ENCODE results near the gene CTU1. TPM values are rescaled to one million over a fixed set of nuclear protein-coding genes. Genes with fewer than 3 reads are reported as not detected.

CTU1 gene
- polyA plus RNA-seq, 1 experiment: 3.3 TPM

DNA sequence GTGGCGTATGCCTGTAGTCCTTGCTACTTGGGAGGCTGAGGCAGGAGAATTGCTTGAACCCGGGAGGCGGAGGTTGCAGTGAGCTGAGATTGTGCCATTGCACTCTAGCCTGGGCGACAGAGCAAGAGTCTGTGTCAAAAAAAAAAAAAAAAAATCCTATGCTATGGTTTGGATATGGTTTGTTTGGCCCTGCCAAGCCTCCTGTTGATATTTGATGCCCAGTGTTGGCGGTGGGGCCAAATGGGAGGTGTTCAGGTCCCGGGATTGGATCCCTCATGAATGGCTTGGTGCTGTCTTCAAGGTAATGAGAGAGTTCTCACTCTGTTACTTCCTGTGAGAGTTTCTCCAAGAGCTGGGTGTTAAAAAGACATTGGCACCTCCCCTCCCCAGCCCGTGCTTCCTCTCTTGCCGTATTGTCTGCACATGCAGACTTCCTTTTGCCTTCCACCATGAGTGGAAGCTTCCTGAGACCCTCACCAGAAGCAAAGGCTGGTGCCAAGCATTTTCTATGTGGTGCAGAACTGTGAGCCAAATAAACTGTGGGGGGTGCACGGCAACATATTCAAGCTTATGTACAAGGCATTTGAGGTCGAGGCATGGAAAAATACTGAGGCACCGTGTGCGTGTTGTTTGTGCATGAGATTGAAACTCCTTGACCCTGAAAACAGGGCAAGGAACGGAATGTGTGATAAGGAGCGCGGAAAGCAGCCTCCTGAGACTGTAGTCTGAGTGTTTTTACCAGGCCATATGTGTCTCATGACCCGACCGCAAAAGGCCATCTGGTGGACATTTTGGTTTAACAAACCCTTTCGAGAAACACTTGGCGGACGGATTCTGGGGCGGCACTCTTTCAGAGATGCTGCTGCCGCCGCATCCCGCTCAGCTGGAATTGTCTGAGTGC is 23.8 kb upstream of the CTU1 start:
- Histone ChIP-seq H3K27me3 (ENCODE audit: control insufficient read depth, insufficient read depth, low read length) (no peaks in the 10 kb centered on the region), H3K36me3 (ENCODE audit: control insufficient read depth, insufficient read depth, low read length) (no peaks in the 10 kb centered on the region), H3K4me3 (ENCODE audit: low read depth, low read length) (no peak overlapping the region)
- ChIA-PET POLR2A (no interaction called here), CTCF (interaction anchor here (0.5 to 1.1 kb wide), 2 partner anchors 37 to 72 kb away, joined by 3 read pairs; no protein-coding TSS in a partner anchor)
- no peak for DNase-seq (ENCODE audit: low read depth)
- TF ChIP-seq, protein P1, sequence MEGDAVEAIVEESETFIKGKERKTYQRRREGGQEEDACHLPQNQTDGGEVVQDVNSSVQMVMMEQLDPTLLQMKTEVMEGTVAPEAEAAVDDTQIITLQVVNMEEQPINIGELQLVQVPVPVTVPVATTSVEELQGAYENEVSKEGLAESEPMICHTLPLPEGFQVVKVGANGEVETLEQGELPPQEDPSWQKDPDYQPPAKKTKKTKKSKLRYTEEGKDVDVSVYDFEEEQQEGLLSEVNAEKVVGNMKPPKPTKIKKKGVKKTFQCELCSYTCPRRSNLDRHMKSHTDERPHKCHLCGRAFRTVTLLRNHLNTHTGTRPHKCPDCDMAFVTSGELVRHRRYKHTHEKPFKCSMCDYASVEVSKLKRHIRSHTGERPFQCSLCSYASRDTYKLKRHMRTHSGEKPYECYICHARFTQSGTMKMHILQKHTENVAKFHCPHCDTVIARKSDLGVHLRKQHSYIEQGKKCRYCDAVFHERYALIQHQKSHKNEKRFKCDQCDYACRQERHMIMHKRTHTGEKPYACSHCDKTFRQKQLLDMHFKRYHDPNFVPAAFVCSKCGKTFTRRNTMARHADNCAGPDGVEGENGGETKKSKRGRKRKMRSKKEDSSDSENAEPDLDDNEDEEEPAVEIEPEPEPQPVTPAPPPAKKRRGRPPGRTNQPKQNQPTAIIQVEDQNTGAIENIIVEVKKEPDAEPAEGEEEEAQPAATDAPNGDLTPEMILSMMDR (IDR thresholded peaks at IDR 0.05; ENCODE audit: insufficient read depth, low read depth, low read length): no peak

DNA sequence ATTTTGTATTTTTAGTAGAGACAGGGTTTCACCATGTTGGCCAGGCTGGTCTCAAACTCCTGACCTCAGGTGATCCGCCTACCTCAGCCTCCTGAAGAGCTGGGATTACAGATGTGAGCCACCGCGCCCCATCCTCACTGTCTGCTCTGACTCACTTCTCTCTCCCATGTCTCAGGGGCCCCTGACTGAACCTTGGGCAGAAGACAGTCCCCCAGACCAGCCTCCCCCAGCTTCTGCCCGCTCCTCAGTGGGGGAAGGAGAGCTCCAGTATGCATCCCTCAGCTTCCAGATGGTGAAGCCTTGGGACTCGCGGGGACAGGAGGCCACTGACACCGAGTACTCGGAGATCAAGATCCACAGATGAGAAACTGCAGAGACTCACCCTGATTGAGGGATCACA is 21.5 kb upstream of the CTU1 start:
- CTCF ChIA-PET: no interaction called here

DNA sequence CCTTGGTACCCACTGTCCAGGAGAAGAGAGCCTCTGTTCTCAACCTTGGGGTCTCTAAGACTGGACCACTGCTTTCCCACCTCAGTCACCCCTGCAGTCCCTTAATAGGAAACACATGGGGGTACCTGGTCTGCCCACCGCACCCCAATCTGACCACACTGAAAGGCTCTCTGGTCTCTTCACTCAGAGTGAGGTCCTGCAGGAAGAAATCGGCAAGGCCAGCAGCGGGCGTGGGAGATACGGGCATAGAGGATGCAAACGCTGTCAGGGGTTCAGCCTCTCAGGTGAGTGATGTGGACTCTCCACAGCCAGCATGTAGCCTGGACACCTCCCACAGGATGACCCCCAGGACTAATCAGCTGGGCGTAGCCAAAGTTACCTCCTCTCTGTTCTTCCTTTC is 20.0 kb upstream of the CTU1 start:
- TF ChIP-seq, protein P1 (IDR thresholded peaks at IDR 0.05; ENCODE audit: insufficient read depth, low read depth, low read length): no peak
- H3K4me3 ChIP-seq (ENCODE audit: low read depth, low read length): no peak overlapping the region
- ChIA-PET POLR2A (no interaction called here), CTCF (no interaction called here)
- H3K36me3 ChIP-seq (ENCODE audit: control insufficient read depth, insufficient read depth, low read length): no peaks in the 10 kb centered on the region
- DNase-seq (ENCODE audit: low read depth): no peak
- no peaks in the 10 kb centered on the region for H3K27me3 ChIP-seq (ENCODE audit: control insufficient read depth, insufficient read depth, low read length)

More for the DNA sequence above, 21.5 kb upstream of the CTU1 start:
- H3K27me3 ChIP-seq (ENCODE audit: control insufficient read depth, insufficient read depth, low read length): no peaks in the 10 kb centered on the region
- POLR2A ChIA-PET: no interaction called here
- TF ChIP-seq, protein P1 (IDR thresholded peaks at IDR 0.05; ENCODE audit: insufficient read depth, low read depth, low read length): no peak
- no peak for DNase-seq (ENCODE audit: low read depth)
- H3K36me3 ChIP-seq (ENCODE audit: control insufficient read depth, insufficient read depth, low read length): no peaks in the 10 kb centered on the region
- H3K4me3 ChIP-seq (ENCODE audit: low read depth, low read length): no peak overlapping the region

DNA sequence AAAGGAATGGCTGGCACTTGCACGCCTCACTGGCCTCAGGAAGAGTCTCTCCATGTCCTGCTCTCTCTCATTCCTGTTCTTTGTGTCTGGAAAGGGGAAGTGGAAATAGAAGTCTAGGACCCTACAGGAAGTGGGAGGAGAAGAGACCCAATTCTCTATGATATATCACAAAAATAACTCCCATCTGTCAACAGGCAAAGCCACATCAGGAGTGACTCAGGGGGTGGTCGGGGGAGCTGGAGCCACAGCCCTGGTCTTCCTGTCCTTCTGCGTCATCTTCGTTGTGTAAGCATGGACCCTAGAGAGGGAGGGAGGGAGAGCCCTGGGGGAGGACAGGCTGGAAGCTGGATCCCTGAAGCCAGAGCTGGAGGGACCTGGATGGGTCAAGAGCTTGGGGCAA is 19.5 kb upstream of the CTU1 start:
- H3K4me3 ChIP-seq (ENCODE audit: low read depth, low read length): no peak overlapping the region
- TF ChIP-seq, protein P1 (IDR thresholded peaks at IDR 0.05; ENCODE audit: insufficient read depth, low read depth, low read length): no peak
- no peak for DNase-seq (ENCODE audit: low read depth)
- no peaks in the 10 kb centered on the region for H3K27me3 ChIP-seq (ENCODE audit: control insufficient read depth, insufficient read depth, low read length)
- ChIA-PET CTCF (no interaction called here), POLR2A (no interaction called here)
- no peaks in the 10 kb centered on the region for H3K36me3 ChIP-seq (ENCODE audit: control insufficient read depth, insufficient read depth, low read length)

DNA sequence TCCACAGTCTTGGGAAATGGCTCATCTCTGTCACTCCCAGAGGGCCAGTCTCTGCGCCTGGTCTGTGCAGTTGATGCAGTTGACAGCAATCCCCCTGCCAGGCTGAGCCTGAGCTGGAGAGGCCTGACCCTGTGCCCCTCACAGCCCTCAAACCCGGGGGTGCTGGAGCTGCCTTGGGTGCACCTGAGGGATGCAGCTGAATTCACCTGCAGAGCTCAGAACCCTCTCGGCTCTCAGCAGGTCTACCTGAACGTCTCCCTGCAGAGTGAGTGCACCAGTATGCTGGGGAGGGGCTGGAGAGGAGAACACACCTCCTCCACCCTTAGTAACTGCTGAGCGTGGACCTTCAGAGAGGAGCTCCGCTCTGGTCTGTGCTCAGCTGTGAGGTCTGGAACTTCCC is 18.8 kb upstream of the CTU1 start:
- POLR2A ChIA-PET: no interaction called here
- no peak for DNase-seq (ENCODE audit: low read depth)
- H3K27me3 ChIP-seq (ENCODE audit: control insufficient read depth, insufficient read depth, low read length): no peaks in the 10 kb centered on the region
- no peaks in the 10 kb centered on the region for H3K36me3 ChIP-seq (ENCODE audit: control insufficient read depth, insufficient read depth, low read length)
- TF ChIP-seq, protein P1 (IDR thresholded peaks at IDR 0.05; ENCODE audit: insufficient read depth, low read depth, low read length): no peak
- H3K4me3 ChIP-seq (ENCODE audit: low read depth, low read length): no peak overlapping the region
- CTCF ChIA-PET: no interaction called here
